DND-41 (cell line): ENCODE results near the gene NCK2.

Source experiments
- ATAC-seq: fragments of 200-7000 bp; cut with Tn5 transposase; 3 replicates; pipeline ENCODE4 v1.9.1; 2021; ENCODE audit warnings: low read depth; ENCODE audit not compliant: insufficient read depth
- DNase-seq: peaks from one replicate; pipeline ENCODE4 v3.0.0-alpha.2; 2020
- H2AFZ ChIP-seq: 2 replicates; pipeline ENCODE4 v1.6.0; 2012; ENCODE audit warnings: low read depth, low read length
- H3K27ac ChIP-seq: 2 replicates; pipeline ENCODE4 v1.5.1; 2012; ENCODE audit warnings: low read length, inconsistent platforms
- H3K27me3 ChIP-seq: fragments of 200-600 bp; sonication (generic); 2 replicates; pipeline ENCODE4 v1.6.0; 2012; ENCODE audit warnings: low read length, mild to moderate bottlenecking, inconsistent platforms; ENCODE audit not compliant: insufficient read depth, poor library complexity
- H3K36me3 ChIP-seq: 2 replicates; pipeline ENCODE4 v1.5.1; 2012; ENCODE audit warnings: low read length, inconsistent platforms; ENCODE audit not compliant: insufficient read depth
- H3K4me1 ChIP-seq: 2 replicates; pipeline ENCODE4 v1.5.1; 2012; ENCODE audit warnings: mild to moderate bottlenecking, low read length; ENCODE audit not compliant: insufficient read depth
- H3K4me2 ChIP-seq: 2 replicates; pipeline ENCODE4 v1.6.0; 2012; ENCODE audit warnings: mild to moderate bottlenecking, moderate library complexity, low read length, inconsistent platforms; ENCODE audit not compliant: insufficient read depth
- H3K4me3 ChIP-seq, 2 experiments: fragments of 200-600 bp in 1 of 2; shearing (Covaris generic) in 1 of 2; 2 replicates each; pipeline ENCODE4 v1.5.1; 2012 to 2016; ENCODE audit warnings: inconsistent platforms in 2 of 2, low read length in 2 of 2, mild to moderate bottlenecking in 2 of 2, low read depth in 1 of 2, moderate library complexity in 1 of 2
- H3K79me2 ChIP-seq: 2 replicates; pipeline ENCODE4 v1.6.0; 2012; ENCODE audit warnings: low read length, inconsistent platforms; ENCODE audit not compliant: insufficient read depth
- H3K9ac ChIP-seq: 2 replicates; pipeline ENCODE4 v1.6.0; 2012; ENCODE audit warnings: low read depth, mild to moderate bottlenecking, inconsistent platforms, low read length, moderate library complexity
- H3K9me3 ChIP-seq: 2 replicates; pipeline ENCODE4 v1.5.1; 2012; ENCODE audit warnings: low read length, moderate library complexity, mild to moderate bottlenecking, inconsistent platforms; ENCODE audit not compliant: insufficient read depth, severe bottlenecking
- H4K20me1 ChIP-seq: 2 replicates; pipeline ENCODE4 v1.6.0; 2012; ENCODE audit warnings: low read length; ENCODE audit not compliant: insufficient read depth
- CTCF ChIP-seq: IDR thresholded peaks from 2 replicates; pipeline ENCODE4 v1.5.1; 2012; ENCODE audit warnings: borderline replicate concordance, low read length, moderate library complexity, mild to moderate bottlenecking; ENCODE audit not compliant: poor library complexity, severe bottlenecking; ENCODE audit errors: extremely low read depth
- EZH2 ChIP-seq: IDR thresholded peaks from 3 replicates; pipeline ENCODE4 v1.6.1; 2012; ENCODE audit warnings: borderline replicate concordance, low read depth, mild to moderate bottlenecking, moderate library complexity, low read length, inconsistent platforms; ENCODE audit not compliant: severe bottlenecking

The NCK2 gene

GRCh38 chr2:105907184-105907583 is 162.5 kb downstream of the NCK2 start:
- Histone ChIP-seq H3K4me3 (no peak overlapping the region), H3K4me2 (no peak overlapping the region), H3K4me1 (peaks cover 20% of the 10 kb centered on the region), H3K79me2 (no peaks in the 10 kb centered on the region), H3K9ac (no peak overlapping the region), H4K20me1 (no peaks in the 10 kb centered on the region), H2AFZ (no peak overlapping the region), H3K9me3 (no peaks in the 10 kb centered on the region), H3K36me3 (no peaks in the 10 kb centered on the region), H3K27ac (no peak overlapping the region), H3K27me3 (no peaks in the 10 kb centered on the region)
- ATAC-seq (no peak), DNase-seq (no peak)
- no peak for TF ChIP-seq CTCF
- TF ChIP-seq EZH2 = no peak

- peaks cover 20% of the 10 kb centered on the region for H3K4me1 ChIP-seq
- H3K79me2 ChIP-seq = no peaks in the 10 kb centered on the region
- no peak overlapping the region for H3K4me2 ChIP-seq
- no peak overlapping the region for H3K9ac ChIP-seq
- H3K4me3 ChIP-seq = no peak overlapping the region
- H3K9me3 ChIP-seq = peaks cover 7% of the 10 kb centered on the region
- TF ChIP-seq EZH2 = no peak
- TF ChIP-seq CTCF = no peak
- DNase-seq = no peak
- no peaks in the 10 kb centered on the region for H4K20me1 ChIP-seq
- H3K27me3 ChIP-seq = no peaks in the 10 kb centered on the region
- no peaks in the 10 kb centered on the region for H3K36me3 ChIP-seq
- H2AFZ ChIP-seq = no peak overlapping the region
- no peak overlapping the region for H3K27ac ChIP-seq
- ATAC-seq = no peak
Measured at GRCh38 chr2:105909215-105909614, 164.5 kb downstream of the NCK2 start.

- TF ChIP-seq CTCF = no peak
- no peak for TF ChIP-seq EZH2
- DNase-seq (no peak), ATAC-seq (no peak)
- Histone ChIP-seq H2AFZ (no peak overlapping the region), H3K27me3 (no peaks in the 10 kb centered on the region), H3K36me3 (no peaks in the 10 kb centered on the region), H3K79me2 (no peaks in the 10 kb centered on the region), H3K27ac (no peak overlapping the region), H3K4me2 (no peak overlapping the region), H3K9ac (no peak overlapping the region), H3K9me3 (peaks cover 20% of the 10 kb centered on the region), H3K4me3 (no peak overlapping the region), H4K20me1 (no peaks in the 10 kb centered on the region), H3K4me1 (peaks cover 19% of the 10 kb centered on the region)
Measured at GRCh38 chr2:105910497-105911238, 166.0 kb downstream of the NCK2 start.

GRCh38 chr2:105911425-105911824 is 166.7 kb downstream of the NCK2 start:
- DNase-seq (no peak), ATAC-seq (no peak)
- Histone ChIP-seq H3K4me1 (peaks cover 11% of the 10 kb centered on the region), H3K27ac (no peak overlapping the region), H2AFZ (no peak overlapping the region), H3K27me3 (no peaks in the 10 kb centered on the region), H4K20me1 (no peaks in the 10 kb centered on the region), H3K79me2 (no peaks in the 10 kb centered on the region), H3K4me3 (no peak overlapping the region), H3K36me3 (no peaks in the 10 kb centered on the region), H3K4me2 (no peak overlapping the region), H3K9me3 (peaks cover 20% of the 10 kb centered on the region), H3K9ac (no peak overlapping the region)
- no peak for TF ChIP-seq CTCF
- no peak for TF ChIP-seq EZH2
